ENCODE measurements around the gene CACNB2.
A peak's percentile ranks its signal among the peaks of the same experiment; 100 is the strongest.

The CACNB2 gene

GRCh38 chr10:18340496-18341051 lies 200.3 kb downstream of the CACNB2 start:
- DNase-seq (ENCODE audit: low spot score) = peak; percentile 38

GRCh38 chr10:18341055-18341454 lies 200.8 kb downstream of the CACNB2 start:
- DNase-seq (ENCODE audit: low spot score) = no peak

- DNase-seq (ENCODE audit: low spot score) = no peak
Observed at GRCh38 chr10:18343573-18343972, 203.3 kb downstream of the CACNB2 start.

GRCh38 chr10:18345308-18345707 lies 205.1 kb downstream of the CACNB2 start:
- DNase-seq (ENCODE audit: low spot score) = no peak

GRCh38 chr10:18350340-18350739 lies 210.1 kb downstream of the CACNB2 start:
- DNase-seq (ENCODE audit: low spot score) = no peak

- DNase-seq (ENCODE audit: low spot score) = peak; percentile 13
Observed at GRCh38 chr10:18351421-18351820, 211.2 kb downstream of the CACNB2 start.

- DNase-seq (ENCODE audit: low spot score) = no peak
Observed at GRCh38 chr10:18352175-18352574, 212.0 kb downstream of the CACNB2 start.

- no peak for DNase-seq (ENCODE audit: low spot score)
Observed at GRCh38 chr10:18359812-18360211, 219.6 kb downstream of the CACNB2 start.

GRCh38 chr10:18362892-18363291 lies 222.7 kb downstream of the CACNB2 start:
- DNase-seq (ENCODE audit: low spot score) = no peak

- no peak for DNase-seq (ENCODE audit: low spot score)
Observed at GRCh38 chr10:18364987-18365775, 225.0 kb downstream of the CACNB2 start.

- DNase-seq (ENCODE audit: low spot score) = no peak
Observed at GRCh38 chr10:18367840-18368239, 227.6 kb downstream of the CACNB2 start.

- no peak for DNase-seq (ENCODE audit: low spot score)
Observed at GRCh38 chr10:18368273-18368672, 228.0 kb downstream of the CACNB2 start.

- DNase-seq (ENCODE audit: low spot score) = no peak
Observed at GRCh38 chr10:18368682-18369081, 228.5 kb downstream of the CACNB2 start.

GRCh38 chr10:18369859-18370473 lies 229.7 kb downstream of the CACNB2 start:
- no peak for DNase-seq (ENCODE audit: low spot score)

GRCh38 chr10:18376650-18377049 lies 236.4 kb downstream of the CACNB2 start:
- no peak for DNase-seq (ENCODE audit: low spot score)

- DNase-seq (ENCODE audit: low spot score) = no peak
Observed at GRCh38 chr10:18377898-18378297, 237.7 kb downstream of the CACNB2 start.

- peak; percentile 28 for DNase-seq (ENCODE audit: low spot score)
Observed at GRCh38 chr10:18378766-18379165, 238.5 kb downstream of the CACNB2 start.

GRCh38 chr10:18381679-18382078 lies 241.5 kb downstream of the CACNB2 start:
- no peak for DNase-seq (ENCODE audit: low spot score)

GRCh38 chr10:18397906-18398305 lies 257.7 kb downstream of the CACNB2 start:
- DNase-seq (ENCODE audit: low spot score) = no peak

- DNase-seq (ENCODE audit: low spot score) = no peak
Observed at GRCh38 chr10:18399158-18399557, 258.9 kb downstream of the CACNB2 start.

- DNase-seq (ENCODE audit: low spot score) = peak; percentile 48
Observed at GRCh38 chr10:18400201-18400905, 260.1 kb downstream of the CACNB2 start.

- peak; percentile 23 for DNase-seq (ENCODE audit: low spot score)
Observed at GRCh38 chr10:18400906-18401245, 260.7 kb downstream of the CACNB2 start.
